GM12875 (cell line): ENCODE results near the gene FBXW11.
"Not testable (repeated sequence)": the region's sequence is repeated elsewhere in the genome, so short reads cannot be mapped to it uniquely, and the experiment has no call there.

ENCODE experiments used
- H3K4me3 ChIP-seq: one replicate; pipeline ENCODE4 v1.5.1; 2011; ENCODE audit warnings: low read depth, low read length, control low read depth
- TF ChIP-seq, protein P1 (sequence below): IDR thresholded peaks from 2 replicates; pipeline ENCODE4 v1.5.1; 2011; ENCODE audit warnings: low read depth, mild to moderate bottlenecking, control low read depth, inconsistent platforms, low read length, moderate library complexity, borderline replicate concordance; ENCODE audit not compliant: insufficient read depth

Gene FBXW11

DNA sequence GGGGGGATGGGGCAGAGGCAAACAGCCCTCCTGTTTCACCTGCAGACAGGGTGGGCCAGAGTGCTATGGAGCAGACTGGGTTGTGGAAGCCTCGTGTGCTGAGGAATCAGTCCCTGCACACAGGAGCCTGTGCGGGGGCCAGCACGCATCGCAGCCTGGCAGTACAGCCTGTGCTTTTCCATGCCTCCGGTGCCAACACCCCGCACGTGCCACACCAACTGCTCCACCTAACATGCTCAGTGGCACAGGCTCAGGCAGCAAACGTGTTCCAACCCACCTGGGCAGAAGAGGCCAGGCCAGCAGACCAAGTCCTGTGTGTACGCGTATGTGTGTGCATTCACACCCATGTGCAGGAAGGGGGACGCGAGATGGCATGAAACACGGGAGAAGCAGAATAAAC lies 37.4 kb upstream of the FBXW11 start:
- no peak overlapping the region for H3K4me3 ChIP-seq
- TF ChIP-seq, protein P1, sequence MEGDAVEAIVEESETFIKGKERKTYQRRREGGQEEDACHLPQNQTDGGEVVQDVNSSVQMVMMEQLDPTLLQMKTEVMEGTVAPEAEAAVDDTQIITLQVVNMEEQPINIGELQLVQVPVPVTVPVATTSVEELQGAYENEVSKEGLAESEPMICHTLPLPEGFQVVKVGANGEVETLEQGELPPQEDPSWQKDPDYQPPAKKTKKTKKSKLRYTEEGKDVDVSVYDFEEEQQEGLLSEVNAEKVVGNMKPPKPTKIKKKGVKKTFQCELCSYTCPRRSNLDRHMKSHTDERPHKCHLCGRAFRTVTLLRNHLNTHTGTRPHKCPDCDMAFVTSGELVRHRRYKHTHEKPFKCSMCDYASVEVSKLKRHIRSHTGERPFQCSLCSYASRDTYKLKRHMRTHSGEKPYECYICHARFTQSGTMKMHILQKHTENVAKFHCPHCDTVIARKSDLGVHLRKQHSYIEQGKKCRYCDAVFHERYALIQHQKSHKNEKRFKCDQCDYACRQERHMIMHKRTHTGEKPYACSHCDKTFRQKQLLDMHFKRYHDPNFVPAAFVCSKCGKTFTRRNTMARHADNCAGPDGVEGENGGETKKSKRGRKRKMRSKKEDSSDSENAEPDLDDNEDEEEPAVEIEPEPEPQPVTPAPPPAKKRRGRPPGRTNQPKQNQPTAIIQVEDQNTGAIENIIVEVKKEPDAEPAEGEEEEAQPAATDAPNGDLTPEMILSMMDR: no peak

DNA sequence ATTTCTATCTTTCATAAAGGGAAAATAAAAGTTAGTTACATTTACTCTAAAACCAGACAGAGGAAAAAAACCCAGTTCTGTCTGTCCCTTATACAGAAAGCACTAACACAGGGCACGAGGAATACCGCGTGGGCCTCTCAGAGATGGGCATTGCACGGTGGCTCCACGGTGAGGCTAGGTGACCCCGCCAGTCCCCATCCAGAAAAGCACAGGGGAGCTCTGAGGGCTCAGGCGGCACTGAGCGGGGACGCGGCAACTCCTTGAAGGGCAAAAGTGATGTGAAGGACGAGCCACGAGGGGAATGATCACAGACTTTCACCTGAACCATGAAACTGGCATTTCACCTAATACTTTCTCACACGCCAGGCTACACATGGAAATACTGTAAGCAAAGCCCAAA lies 35.7 kb upstream of the FBXW11 start:
- TF ChIP-seq, protein P1: no peak
- no peak overlapping the region for H3K4me3 ChIP-seq

DNA sequence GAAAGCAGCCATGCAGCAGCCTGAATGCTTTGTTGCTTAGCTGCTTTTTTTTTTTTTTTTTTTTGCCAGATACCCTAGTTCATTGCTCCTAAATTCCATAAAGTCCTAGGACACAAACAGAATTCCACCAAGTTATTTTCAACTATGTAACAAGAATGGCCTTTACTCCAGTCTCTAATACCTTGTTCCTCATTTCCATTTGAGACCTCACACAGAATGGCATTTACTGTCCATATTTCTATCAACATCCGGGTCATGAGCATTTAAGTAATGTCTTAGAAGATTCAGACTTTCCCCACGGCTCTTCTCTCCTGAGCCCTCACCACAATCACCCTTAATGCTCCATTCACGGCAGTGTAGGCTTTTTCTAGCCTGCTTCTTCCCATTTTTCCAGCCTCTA lies 31.7 kb upstream of the FBXW11 start:
- no peak overlapping the region for H3K4me3 ChIP-seq
- TF ChIP-seq, protein P1: no peak

DNA sequence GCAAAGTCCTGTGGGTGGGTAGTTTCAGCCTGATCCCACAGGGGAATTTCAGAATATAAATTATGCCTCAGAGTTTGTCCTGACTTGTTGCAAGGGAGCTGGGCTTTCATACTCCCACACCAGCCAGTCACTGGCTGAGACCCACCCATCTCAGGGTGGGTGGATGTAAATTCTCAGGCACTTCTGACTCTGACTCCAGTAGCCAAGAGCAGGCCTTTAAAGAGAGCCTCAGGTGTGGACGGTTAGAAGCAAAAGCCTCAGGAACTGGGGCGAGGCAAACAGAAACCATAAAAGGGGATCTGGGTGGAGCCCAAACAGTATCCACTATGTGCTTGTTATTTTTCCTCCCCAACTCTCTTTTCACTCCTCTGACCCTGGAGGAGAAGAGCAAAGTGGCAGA lies 28.6 kb upstream of the FBXW11 start:
- no peak overlapping the region for H3K4me3 ChIP-seq
- TF ChIP-seq, protein P1: no peak

DNA sequence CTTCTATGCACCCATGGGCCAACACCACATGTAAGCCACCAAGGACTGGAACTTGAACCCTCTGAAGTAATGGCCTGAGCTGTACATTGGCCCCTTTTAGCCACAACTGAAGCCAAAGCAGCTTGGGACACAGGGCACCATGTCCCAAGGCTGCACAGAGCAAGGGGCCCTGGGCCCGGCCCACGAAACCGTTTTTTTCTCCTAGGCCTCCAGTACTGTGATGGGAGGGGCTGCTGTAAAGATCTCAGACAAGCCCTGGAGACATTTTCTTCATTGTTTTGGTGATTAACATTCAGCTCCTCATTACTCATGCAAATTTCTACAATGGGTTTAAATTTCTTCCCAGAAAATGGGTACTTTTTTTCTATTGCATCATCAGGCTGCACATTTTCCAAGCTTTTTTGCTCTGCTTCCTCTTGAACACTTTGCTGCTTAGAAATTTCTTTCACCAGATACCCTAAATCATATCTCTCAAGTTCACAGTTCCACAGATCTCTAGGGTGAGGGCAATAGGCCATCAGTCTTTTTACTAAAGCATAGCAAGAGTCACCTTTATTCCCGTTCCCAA lies 25.5 kb upstream of the FBXW11 start:
- TF ChIP-seq, protein P1: no peak
- no peak overlapping the region for H3K4me3 ChIP-seq

DNA sequence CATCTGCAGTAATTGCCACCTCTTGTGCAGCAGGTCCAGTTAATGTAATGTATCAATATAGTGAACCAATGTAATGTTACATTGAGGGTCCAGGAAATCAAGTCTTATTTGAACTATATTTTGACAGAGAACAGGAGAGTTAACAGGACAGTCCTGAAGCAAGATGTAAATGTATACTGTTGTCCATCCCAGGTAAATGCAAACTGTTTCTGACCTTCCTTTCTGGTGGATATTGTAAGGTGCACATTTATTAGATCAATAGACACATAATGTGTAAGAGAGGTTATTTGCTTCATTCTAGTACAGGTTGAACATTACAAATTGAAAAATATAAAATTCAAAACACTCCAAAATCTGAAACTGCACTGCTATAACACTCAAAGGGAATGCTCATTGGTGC lies 23.4 kb upstream of the FBXW11 start:
- TF ChIP-seq, protein P1: no peak
- H3K4me3 ChIP-seq: no peak overlapping the region

DNA sequence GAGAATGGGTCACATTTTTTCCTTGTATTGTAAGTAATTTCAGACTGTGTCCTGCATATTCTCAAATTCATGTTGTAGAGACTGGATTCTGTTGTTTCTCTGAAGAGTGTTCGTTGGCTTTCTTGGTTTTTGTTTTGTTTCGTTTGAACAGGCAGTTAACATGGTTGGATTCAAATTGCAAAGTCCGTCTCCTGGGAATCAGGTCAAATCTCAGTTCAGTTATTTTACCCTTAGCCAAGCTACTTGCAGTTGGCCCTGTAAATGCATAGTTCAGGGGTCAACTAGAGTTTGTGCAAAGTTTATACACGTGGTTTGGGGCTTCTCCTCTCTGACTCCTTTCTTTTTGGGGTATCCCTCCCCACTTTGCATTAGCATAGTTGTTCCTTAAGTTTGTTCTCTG lies 21.7 kb upstream of the FBXW11 start:
- H3K4me3 ChIP-seq: no peak overlapping the region
- TF ChIP-seq, protein P1: no peak

DNA sequence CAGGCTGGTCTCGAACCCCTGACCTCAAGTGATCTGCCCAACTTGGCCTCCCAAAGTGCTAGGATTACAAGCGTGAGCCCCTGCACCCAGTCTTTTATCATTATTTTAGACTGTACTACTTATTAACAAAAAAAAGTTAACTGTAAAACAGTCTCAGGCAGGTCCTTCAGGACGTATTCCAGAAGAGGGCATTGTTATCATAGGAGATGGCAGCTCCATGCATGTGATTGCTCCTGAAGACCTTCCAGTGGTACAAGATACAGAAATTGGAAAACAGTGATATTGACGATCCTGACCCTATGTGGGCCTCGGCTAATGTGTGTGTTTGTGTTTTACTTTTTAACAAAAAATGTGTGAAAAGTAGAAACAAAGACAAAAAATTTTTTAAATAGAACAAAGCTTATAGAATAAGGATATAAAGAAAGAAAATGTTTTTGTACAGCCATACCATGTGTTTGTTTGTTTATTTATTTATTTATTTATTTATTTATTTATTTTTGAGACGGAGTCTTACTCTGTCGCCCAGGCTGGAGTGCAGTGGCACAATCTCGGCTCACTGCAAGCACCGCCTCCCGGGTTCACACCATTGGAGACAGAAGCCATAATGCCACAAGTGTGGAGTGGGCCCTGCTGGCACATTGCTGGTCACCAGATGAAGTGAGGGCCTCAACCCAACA lies 13.8 kb upstream of the FBXW11 start:
- H3K4me3 ChIP-seq: not testable (repeated sequence)
